Tibial artery (tissue), 4 donors: ENCODE data around the gene CDC42BPA.

ENCODE experiments used
- DNase-seq, 2 donors: peaks; one replicate each; pipeline ENCODE4 v3.0.0-alpha.2; 2019
- H3K27ac ChIP-seq, 2 donors: fragments of 200-600 bp; sonication (generic) in 1 of 2; 1 replicate in 1 of 2; 2 replicates in 1 of 2; pipeline ENCODE4 v1.5.1; 2018 to 2019; ENCODE audit warnings: mild to moderate bottlenecking in 1 of 2
- H3K27me3 ChIP-seq, 2 donors: fragments of 200-600 bp; sonication (generic) in 1 of 2; one replicate each; pipeline versions ENCODE4 v1.5.1 to v1.6.0; 2016 to 2019
- H3K36me3 ChIP-seq, 3 donors: fragments of 200-600 bp; sonication (generic) in 2 of 3; one replicate each; pipeline ENCODE4 v1.5.1; 2016 to 2019; ENCODE audit warnings: mild to moderate bottlenecking in 2 of 3
- H3K4me1 ChIP-seq, 4 donors: fragments of 200-600 bp; sonication (generic) in 2 of 4; 1 replicate in 3 of 4; 2 replicates in 1 of 4; pipeline ENCODE4 v1.5.1; 2016 to 2019
- H3K4me3 ChIP-seq, 2 donors: fragments of 200-600 bp; sonication (generic) in 1 of 2; 1 replicate in 1 of 2; 2 replicates in 1 of 2; pipeline ENCODE4 v1.5.1; 2018 to 2019; ENCODE audit warnings: mild to moderate bottlenecking in 2 of 2
- H3K9me3 ChIP-seq, 3 donors: fragments of 200-600 bp; sonication (generic) in 1 of 3; one replicate each; pipeline ENCODE4 v1.5.1; 2016 to 2019
- CTCF ChIP-seq, 2 experiments: fragments of 200-600 bp in 1 of 2; fragments of 450-650 bp in 1 of 2; IDR thresholded peaks; one replicate each; pipeline ENCODE4 v1.5.1; 2017 to 2019; ENCODE audit warnings: antibody characterized with exemption in 2 of 2, mild to moderate bottlenecking in 1 of 2, moderate library complexity in 1 of 2
- intact Hi-C: fragments of 100-400 bp; cut with DNase I; formaldehyde crosslinking; loops from one replicate; pipeline ENCODE4 v1.15.0; 2023; ENCODE audit warnings: low total_unique reads

CDC42BPA gene

GRCh38 chr1:227311389-227312001 is 6.8 kb downstream of the CDC42BPA start:
- intact Hi-C loops = no loop called here
- H3K36me3 ChIP-seq = no peaks in the 10 kb centered on the region

GRCh38 chr1:227308367-227309336 is 9.6 kb downstream of the CDC42BPA start:
- intact Hi-C loops = no loop called here
- no peak for TF ChIP-seq CTCF (IDR thresholded peaks at IDR 0.05)
- Histone ChIP-seq H3K27ac (no peak overlapping the region), H3K27me3 (no peaks in the 10 kb centered on the region), H3K36me3 (no peaks in the 10 kb centered on the region), H3K4me1 (peaks cover 0 to 47% (median 6%) of the 10 kb centered on the region in 4 donors), H3K9me3 (no peaks in the 10 kb centered on the region), H3K4me3 (no peak overlapping the region)
- no peak for DNase-seq

More at GRCh38 chr1:227311389-227312001, 6.8 kb downstream of the CDC42BPA start:
- H3K4me3 ChIP-seq = no peak overlapping the region
- no peak for TF ChIP-seq CTCF (IDR thresholded peaks at IDR 0.05)
- no peaks in the 10 kb centered on the region for H3K27me3 ChIP-seq
- H3K4me1 ChIP-seq = peaks cover 0 to 58% (median 6%) of the 10 kb centered on the region in 4 donors
- DNase-seq = no peak
- H3K27ac ChIP-seq = no peak overlapping the region
- no peaks in the 10 kb centered on the region for H3K9me3 ChIP-seq

GRCh38 chr1:227306689-227307088 is 11.6 kb downstream of the CDC42BPA start:
- Histone ChIP-seq H3K4me3 (no peak overlapping the region), H3K27ac (no peak overlapping the region), H3K36me3 (no peaks in the 10 kb centered on the region), H3K4me1 (peaks cover 0 to 28% (median 6%) of the 10 kb centered on the region in 4 donors), H3K9me3 (no peaks in the 10 kb centered on the region), H3K27me3 (no peaks in the 10 kb centered on the region)
- no peak for TF ChIP-seq CTCF (IDR thresholded peaks at IDR 0.05)
- intact Hi-C loops = no loop called here
- DNase-seq = no peak

- Histone ChIP-seq H3K4me3 (no peak overlapping the region), H3K27me3 (no peaks in the 10 kb centered on the region), H3K4me1 (peaks cover 0 to 28% (median 6%) of the 10 kb centered on the region in 4 donors), H3K9me3 (no peaks in the 10 kb centered on the region), H3K27ac (no peak overlapping the region), H3K36me3 (no peaks in the 10 kb centered on the region)
- intact Hi-C loops = no loop called here
- no peak for TF ChIP-seq CTCF (IDR thresholded peaks at IDR 0.05)
- no peak for DNase-seq
These were observed 12.2 kb downstream of the CDC42BPA start for GRCh38 chr1:227305894-227306626.

GRCh38 chr1:227304665-227305064 is 13.6 kb downstream of the CDC42BPA start:
- Histone ChIP-seq H3K27me3 (no peaks in the 10 kb centered on the region), H3K9me3 (no peaks in the 10 kb centered on the region), H3K36me3 (no peaks in the 10 kb centered on the region), H3K4me1 (peaks cover 0 to 25% (median 6%) of the 10 kb centered on the region in 4 donors), H3K27ac (no peak overlapping the region), H3K4me3 (no peak overlapping the region)
- DNase-seq = no peak
- intact Hi-C loops = no loop called here
- no peak for TF ChIP-seq CTCF (IDR thresholded peaks at IDR 0.05)
